K562 (cell line): Measurements from ENCODE around the gene ELMO1. TPM values are rescaled to one million over a fixed set of nuclear protein-coding genes. Genes with fewer than 3 reads are reported as not detected.

Experiments used
- ATAC-seq: fragments of 200-7000 bp; cut with Tn5 transposase; 3 replicates; pipeline ENCODE4 v1.9.1; 2020; ENCODE audit warnings: moderate library complexity
- BruUV-seq: library from RNA; stranded (reverse); fragments of 400-500 nt; replicated peaks from 2 replicates; lab custom pipeline; 2021; lab: Mats Ljungman, UMichigan
- CTCF ChIA-PET: fragments of 300-600 bp; formaldehyde crosslinking; extraction: SDS; loops from one replicate; lab custom pipeline; 2021; ENCODE audit warnings: low intra/inter-chr PET ratio; lab: Yijun Ruan, JAX
- POLR2A ChIA-PET: fragments of 300-600, 350-650 bp; sonication (Branson Sonifier 250); formaldehyde crosslinking; extraction: SDS; loops from one replicate; lab custom pipeline; 2021; ENCODE audit warnings: antibody characterized with exemption, inconsistent platforms; lab: Yijun Ruan, JAX
- DNase-seq, 4 experiments: peaks; one replicate each; pipeline versions ENCODE4 v3.0.0 to v3.0.0-alpha.2; 2011 to 2018; ENCODE audit warnings: low spot score in 3 of 4, mixed read lengths in 3 of 4; ENCODE audit errors: extremely low read depth in 1 of 4
- FAIRE-seq: peaks from 2 replicates; lab custom pipeline; 2011; peaks lifted over from hg19 to GRCh38; lab: Jason Lieb, UNC
- H2AFZ ChIP-seq: 2 replicates; pipeline ENCODE4 v1.6.0; 2011; ENCODE audit warnings: low read depth, low read length, control low read depth, inconsistent platforms
- H3K27ac ChIP-seq: fragments of 200-600 bp; 3 replicates; pipeline ENCODE4 v1.8.0; 2011; ENCODE audit warnings: low read depth, mild to moderate bottlenecking, control low read depth, inconsistent platforms, low read length, moderate library complexity, mixed read lengths; ENCODE audit errors: extremely low read depth
- H3K27me3 ChIP-seq, 2 experiments: fragments of 300-600 bp in 1 of 2; 2 replicates in 1 of 2; 3 replicates in 1 of 2; pipeline versions ENCODE4 v1.6.0 to v1.8.0; 2011; ENCODE audit warnings: inconsistent platforms in 2 of 2, low read length in 2 of 2, mild to moderate bottlenecking in 1 of 2, mixed read lengths in 1 of 2, moderate library complexity in 1 of 2; ENCODE audit not compliant: control insufficient read depth in 2 of 2, insufficient read depth in 2 of 2
- H3K36me3 ChIP-seq: fragments of 300-600 bp; 3 replicates; pipeline ENCODE4 v1.8.0; 2011; ENCODE audit warnings: mild to moderate bottlenecking, low read length, inconsistent platforms; ENCODE audit not compliant: control insufficient read depth, insufficient read depth
- H3K4me1 ChIP-seq, 2 experiments: fragments of 200-600 bp in 1 of 2; replicated peaks in 1 of 2; 2 replicates in 1 of 2; 3 replicates in 1 of 2; pipeline versions ENCODE4 v1.5.1 to v1.8.0; 2011; ENCODE audit warnings: inconsistent platforms in 2 of 2, low read length in 2 of 2, mild to moderate bottlenecking in 1 of 2, mixed read lengths in 1 of 2, moderate library complexity in 1 of 2; ENCODE audit not compliant: control insufficient read depth in 2 of 2, insufficient read depth in 2 of 2
- H3K4me2 ChIP-seq: 2 replicates; pipeline ENCODE4 v1.6.1; 2011; ENCODE audit warnings: low read length, control low read depth, inconsistent platforms, mixed read lengths; ENCODE audit not compliant: insufficient read depth
- H3K4me3 ChIP-seq: fragments of 200-600 bp; sonication (generic), shearing (Covaris generic); 2 replicates; pipeline ENCODE4 v1.5.1; 2016; ENCODE audit warnings: control low read depth, inconsistent platforms
- H3K79me2 ChIP-seq: fragments of 200-600 bp; 3 replicates; pipeline ENCODE4 v1.8.0; 2011; ENCODE audit warnings: low read length, inconsistent platforms; ENCODE audit not compliant: control insufficient read depth, insufficient read depth
- H3K9ac ChIP-seq, 2 experiments: 2 replicates each; pipeline versions ENCODE4 v1.6.0 to v1.6.1; 2011; ENCODE audit warnings: low read depth in 2 of 2, low read length in 2 of 2, control low read depth in 1 of 2, inconsistent platforms in 1 of 2, mild to moderate bottlenecking in 1 of 2, mixed read lengths in 1 of 2; ENCODE audit not compliant: insufficient read depth in 1 of 2
- H3K9me1 ChIP-seq: one replicate; pipeline ENCODE4 v1.6.0; 2011; ENCODE audit warnings: inconsistent platforms, mild to moderate bottlenecking, low read length, moderate library complexity; ENCODE audit not compliant: control insufficient read depth, insufficient read depth
- H3K9me3 ChIP-seq: replicated peaks from 2 replicates; pipeline ENCODE4 v1.5.1; 2011; ENCODE audit warnings: low read depth, low read length, inconsistent platforms; ENCODE audit not compliant: control insufficient read depth, insufficient read depth
- H4K20me1 ChIP-seq: replicated peaks from 2 replicates; pipeline ENCODE4 v1.6.1; 2011; ENCODE audit warnings: low read length, inconsistent platforms, mixed read lengths; ENCODE audit not compliant: control insufficient read depth, insufficient read depth
- CEBPG ChIP-seq, 3 experiments: fragments of 200-800 bp in 1 of 3; sonication (Bioruptor generic) in 1 of 3; sonication (generic) in 1 of 3; formaldehyde crosslinking in 1 of 3; IDR thresholded peaks in 2 of 3; conservative IDR thresholded peaks in 1 of 3; 2 replicates each; pipeline versions ENCODE4 v1.6.1 to v1.8.0; 2016 to 2022; ENCODE audit warnings: missing compliant biosample characterization in 2 of 3, missing genetic modification characterization in 2 of 3, mild to moderate bottlenecking in 1 of 3, missing genetic modification reagents in 1 of 3
- GATA2 ChIP-seq: sonication (generic); formaldehyde crosslinking; IDR thresholded peaks from 2 replicates; pipeline ENCODE4 v1.4.0; 2020; ENCODE audit warnings: mild to moderate bottlenecking, missing genetic modification reagents
- HDAC2 ChIP-seq: fragments of 450-650 bp; IDR thresholded peaks from 2 replicates; pipeline ENCODE4 v1.6.1; 2016; ENCODE audit warnings: mild to moderate bottlenecking
- MECOM ChIP-seq: fragments of 250-450 bp; sonication (Bioruptor Pico); IDR thresholded peaks from 2 replicates; pipeline ENCODE4 v1.8.0; 2022; ENCODE audit warnings: inconsistent platforms
- NCOA1 ChIP-seq: fragments of 450-650 bp; IDR thresholded peaks from 2 replicates; pipeline ENCODE4 v1.6.1; 2016; ENCODE audit warnings: low read depth
- POLR2H ChIP-seq: IDR thresholded peaks from 2 replicates; pipeline ENCODE4 v1.6.1; 2016; ENCODE audit warnings: missing genetic modification characterization, low read depth, mild to moderate bottlenecking, control low read depth, missing compliant biosample characterization, moderate library complexity
- TARDBP ChIP-seq: fragments of 450-650 bp; IDR thresholded peaks from 2 replicates; pipeline ENCODE4 v1.6.1; 2016
- ZBTB8A ChIP-seq: fragments of 450-650 bp; IDR thresholded peaks from 2 replicates; pipeline ENCODE4 v1.6.1; 2018; ENCODE audit warnings: mild to moderate bottlenecking, moderate library complexity; ENCODE audit not compliant: partially characterized antibody
- ZNF165 ChIP-seq: fragments of 250-450 bp; sonication (Bioruptor Pico); IDR thresholded peaks from 2 replicates; pipeline ENCODE4 v1.4.0; 2020; ENCODE audit warnings: borderline replicate concordance
- WGBS: fragments of 100-300 bp; shearing (Covaris generic); methylation state at CpG from one replicate; pipeline ENCODE4 v1.1.6; 2016; ENCODE audit warnings: low coverage, mixed read lengths; ENCODE audit not compliant: insufficient coverage; ENCODE audit errors: missing lambda C conversion rate; 5-methylcytosine and 5-hydroxymethylcytosine counted together
- in situ Hi-C: fragments of 300-500 bp; cut with MboI; formaldehyde crosslinking; loops from 4 replicates; pipeline ENCODE4 v1.15.0; 2018; ENCODE audit warnings: inconsistent platforms, mixed read lengths
- intact Hi-C: fragments of 100-400 bp; cut with micrococcal nuclease; formaldehyde crosslinking; loops from 2 replicates; pipeline ENCODE4 v1.14.2; 2022
- polyA plus RNA-seq, 8 experiments: library from polyadenylated mRNA; depleted of rRNA in 4 of 8; stranded (reverse) in 5 of 8; unstranded in 3 of 8; fragments of >200 nt; fragmentation: Nextera tagmentation in 2 of 8; fragmentation: Illumina TruSeq in 1 of 8; extraction: Ambion mirVana in 2 of 8; extraction: Trizol in 1 of 8; gene quantifications; 2 replicates each; pipeline versions ENCODE4 v1.2.1 to v1.2.3, GENCODE V29; 2011 to 2014; ENCODE audit warnings: inconsistent platforms in 1 of 8, missing spikeins in 1 of 8
- total RNA-seq, 7 experiments: library from RNA; depleted of rRNA in 6 of 7; stranded (reverse); fragments of >200 nt in 6 of 7; fragmentation: Illumina TruSeq in 2 of 7; extraction: Trizol in 2 of 7; gene quantifications; 2 replicates each; pipeline versions ENCODE4 v1.2.1 to v1.2.3, GENCODE V29; 2011 to 2021; ENCODE audit warnings: low replicate concordance in 1 of 7
- TF ChIP-seq, protein P1 (sequence below): fragments of 250-450 bp; sonication (Bioruptor Pico); IDR thresholded peaks from 2 replicates; pipeline ENCODE4 v1.9.0; 2021; ENCODE audit warnings: mild to moderate bottlenecking
- TF ChIP-seq, protein P2 (sequence below): fragments of 250-450 bp; sonication (Bioruptor Pico); IDR thresholded peaks from 2 replicates; pipeline ENCODE4 v1.8.0; 2022; ENCODE audit warnings: inconsistent platforms
- TF ChIP-seq, protein P3 (sequence below): fragments of 200-800 bp; sonication (Bioruptor generic); IDR thresholded peaks from 2 replicates; pipeline ENCODE4 v1.6.1; 2017; ENCODE audit warnings: missing genetic modification characterization, missing compliant biosample characterization

Gene ELMO1
- total and polyA plus RNA-seq, 9 of the 15 experiments (the other 6 are each of a cell fraction or from before 2014, with no cell fraction given): 0.36 to 7.2 (median 3.6) TPM

DNA sequence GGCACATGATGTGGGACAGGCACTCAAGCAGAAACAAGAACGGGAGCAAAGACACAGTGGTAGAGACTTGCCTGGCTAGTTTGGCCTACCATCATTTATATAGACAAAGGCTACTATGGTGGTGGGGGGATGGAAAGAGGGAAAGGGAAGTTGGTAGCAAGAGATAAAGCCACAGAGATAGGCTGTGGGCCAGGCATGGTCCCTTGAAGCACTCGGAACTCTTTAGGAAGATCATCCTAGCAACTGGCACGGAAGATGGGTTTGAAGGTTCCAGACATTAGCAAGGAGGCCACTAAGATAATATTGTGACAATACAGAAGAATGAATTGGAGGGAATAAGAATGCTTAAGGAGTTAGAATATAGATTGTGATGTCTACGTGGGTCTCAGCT lies 319.6 kb downstream of the ELMO1 start:
- Histone ChIP-seq H3K27ac (no peak overlapping the region), H3K4me1 (no peaks in the 10 kb centered on the region), H3K79me2 (no peaks in the 10 kb centered on the region), H3K4me2 (no peak overlapping the region), H3K36me3 (no peaks in the 10 kb centered on the region), H3K9me1 (no peaks in the 10 kb centered on the region), H3K4me3 (no peak overlapping the region), H3K27me3 (no peaks in the 10 kb centered on the region), H2AFZ (no peak overlapping the region), H4K20me1 (no peaks in the 10 kb centered on the region), H3K9me3 (no peaks in the 10 kb centered on the region), H3K9ac (no peak overlapping the region)
- no peak for DNase-seq
- ChIA-PET CTCF (no interaction called here), POLR2A (no interaction called here)
- TF ChIP-seq, protein P1, sequence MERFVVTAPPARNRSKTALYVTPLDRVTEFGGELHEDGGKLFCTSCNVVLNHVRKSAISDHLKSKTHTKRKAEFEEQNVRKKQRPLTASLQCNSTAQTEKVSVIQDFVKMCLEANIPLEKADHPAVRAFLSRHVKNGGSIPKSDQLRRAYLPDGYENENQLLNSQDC (CRISPR knock-in tag): no peak
- BruUV-seq: no TSS peak
- in situ Hi-C loops (no loop called here), intact Hi-C loops (no loop called here)
- 0% methylated on average over 4 of the region's 4 CpGs for WGBS
- no peak for ATAC-seq
- no peak for FAIRE-seq

DNA sequence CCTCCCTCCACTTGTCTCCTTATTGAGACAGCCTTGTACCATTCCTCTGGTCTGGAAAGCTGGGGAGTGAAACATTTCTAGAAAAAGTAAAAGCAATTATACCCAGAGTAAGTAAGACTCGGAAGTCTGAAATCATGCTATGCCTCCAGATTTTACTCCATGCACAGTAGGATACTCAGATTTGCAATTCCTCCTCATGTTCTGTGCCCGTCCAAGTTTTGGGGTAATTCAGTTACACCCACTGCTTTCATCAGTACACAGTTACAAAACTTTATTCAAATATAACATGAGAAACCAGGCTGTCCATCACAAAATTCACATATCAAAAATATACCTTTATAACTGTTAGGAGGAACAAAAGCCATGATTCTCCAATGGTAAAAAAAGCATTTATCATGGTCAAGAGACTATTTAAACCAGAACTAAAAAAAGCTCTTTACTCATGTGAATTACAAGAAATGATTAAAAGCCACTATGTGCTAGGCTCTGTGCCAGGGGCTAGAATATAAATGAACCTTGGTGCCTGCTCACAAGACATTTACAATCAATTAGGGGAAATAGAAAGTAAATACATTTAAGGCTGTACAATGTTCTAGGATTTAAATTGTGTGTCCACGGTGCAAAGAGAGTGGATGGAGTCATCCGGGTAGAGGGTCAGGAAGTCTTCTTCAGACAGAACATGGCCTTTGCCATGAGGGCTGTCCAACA lies 320.2 kb downstream of the ELMO1 start:
- POLR2A ChIA-PET: interaction anchor here (0.6 kb wide), 1 partner anchor 35 kb away, joined by 3 read pairs; no protein-coding TSS in a partner anchor
- TF ChIP-seq ZBTB8A (no peak), MECOM (CRISPR knock-in tag) (no peak), GATA2 (CRISPR knock-in tag) (no peak), NCOA1 (no peak), TARDBP (no peak), CEBPG (CRISPR knock-in tag; IDR thresholded peaks at IDR 0.05) (no peak), CEBPG (tag; conservative IDR thresholded peaks at IDR 0.05 in 1 of 2, IDR thresholded peaks at IDR 0.05 in 1 of 2) (no peak), POLR2H (tag) (no peak), ZNF165 (CRISPR knock-in tag) (no peak), HDAC2 (no peak)
- TF ChIP-seq, protein P2, sequence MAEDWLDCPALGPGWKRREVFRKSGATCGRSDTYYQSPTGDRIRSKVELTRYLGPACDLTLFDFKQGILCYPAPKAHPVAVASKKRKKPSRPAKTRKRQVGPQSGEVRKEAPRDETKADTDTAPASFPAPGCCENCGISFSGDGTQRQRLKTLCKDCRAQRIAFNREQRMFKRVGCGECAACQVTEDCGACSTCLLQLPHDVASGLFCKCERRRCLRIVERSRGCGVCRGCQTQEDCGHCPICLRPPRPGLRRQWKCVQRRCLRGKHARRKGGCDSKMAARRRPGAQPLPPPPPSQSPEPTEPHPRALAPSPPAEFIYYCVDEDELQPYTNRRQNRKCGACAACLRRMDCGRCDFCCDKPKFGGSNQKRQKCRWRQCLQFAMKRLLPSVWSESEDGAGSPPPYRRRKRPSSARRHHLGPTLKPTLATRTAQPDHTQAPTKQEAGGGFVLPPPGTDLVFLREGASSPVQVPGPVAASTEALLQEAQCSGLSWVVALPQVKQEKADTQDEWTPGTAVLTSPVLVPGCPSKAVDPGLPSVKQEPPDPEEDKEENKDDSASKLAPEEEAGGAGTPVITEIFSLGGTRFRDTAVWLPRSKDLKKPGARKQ (CRISPR knock-in tag): no peak
- TF ChIP-seq, protein P3, sequence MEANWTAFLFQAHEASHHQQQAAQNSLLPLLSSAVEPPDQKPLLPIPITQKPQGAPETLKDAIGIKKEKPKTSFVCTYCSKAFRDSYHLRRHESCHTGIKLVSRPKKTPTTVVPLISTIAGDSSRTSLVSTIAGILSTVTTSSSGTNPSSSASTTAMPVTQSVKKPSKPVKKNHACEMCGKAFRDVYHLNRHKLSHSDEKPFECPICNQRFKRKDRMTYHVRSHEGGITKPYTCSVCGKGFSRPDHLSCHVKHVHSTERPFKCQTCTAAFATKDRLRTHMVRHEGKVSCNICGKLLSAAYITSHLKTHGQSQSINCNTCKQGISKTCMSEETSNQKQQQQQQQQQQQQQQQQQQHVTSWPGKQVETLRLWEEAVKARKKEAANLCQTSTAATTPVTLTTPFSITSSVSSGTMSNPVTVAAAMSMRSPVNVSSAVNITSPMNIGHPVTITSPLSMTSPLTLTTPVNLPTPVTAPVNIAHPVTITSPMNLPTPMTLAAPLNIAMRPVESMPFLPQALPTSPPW: no peak

More for the DNA sequence above, 320.2 kb downstream of the ELMO1 start:
- no peaks in the 10 kb centered on the region for H3K9me1 ChIP-seq
- BruUV-seq: no TSS peak
- no peaks in the 10 kb centered on the region for H3K79me2 ChIP-seq
- no peak overlapping the region for H3K9ac ChIP-seq
- no peaks in the 10 kb centered on the region for H3K9me3 ChIP-seq
- no peak overlapping the region for H3K27ac ChIP-seq
- no peaks in the 10 kb centered on the region for H4K20me1 ChIP-seq
- no peak overlapping the region for H3K4me2 ChIP-seq
- DNase-seq (no peak), ATAC-seq (no peak), FAIRE-seq (no peak)
- in situ Hi-C loops (no loop called here), intact Hi-C loops (no loop called here)
- no peaks in the 10 kb centered on the region for H3K27me3 ChIP-seq
- H3K36me3 ChIP-seq: no peaks in the 10 kb centered on the region
- H3K4me1 ChIP-seq: no peaks in the 10 kb centered on the region
- H2AFZ ChIP-seq: no peak overlapping the region
- 3% methylated on average over 4 of the region's 4 CpGs for WGBS
- CTCF ChIA-PET: no interaction called here
- no peak overlapping the region for H3K4me3 ChIP-seq
